GM19324 (cell line): ENCODE measurements around the gene DPAGT1.
"Not testable (repeated sequence)": the region's sequence is repeated elsewhere in the genome, so short reads cannot be mapped to it uniquely, and the experiment has no call there.

ENCODE experiments used
- ATAC-seq: cut with Tn5 transposase; IDR thresholded peaks from one replicate; pipeline ENCODE4 v1.9.1; 2021; ENCODE audit warnings: mild to moderate bottlenecking, moderate library complexity; ENCODE audit not compliant: unreplicated experiment, low FRiP score

The DPAGT1 gene

DNA sequence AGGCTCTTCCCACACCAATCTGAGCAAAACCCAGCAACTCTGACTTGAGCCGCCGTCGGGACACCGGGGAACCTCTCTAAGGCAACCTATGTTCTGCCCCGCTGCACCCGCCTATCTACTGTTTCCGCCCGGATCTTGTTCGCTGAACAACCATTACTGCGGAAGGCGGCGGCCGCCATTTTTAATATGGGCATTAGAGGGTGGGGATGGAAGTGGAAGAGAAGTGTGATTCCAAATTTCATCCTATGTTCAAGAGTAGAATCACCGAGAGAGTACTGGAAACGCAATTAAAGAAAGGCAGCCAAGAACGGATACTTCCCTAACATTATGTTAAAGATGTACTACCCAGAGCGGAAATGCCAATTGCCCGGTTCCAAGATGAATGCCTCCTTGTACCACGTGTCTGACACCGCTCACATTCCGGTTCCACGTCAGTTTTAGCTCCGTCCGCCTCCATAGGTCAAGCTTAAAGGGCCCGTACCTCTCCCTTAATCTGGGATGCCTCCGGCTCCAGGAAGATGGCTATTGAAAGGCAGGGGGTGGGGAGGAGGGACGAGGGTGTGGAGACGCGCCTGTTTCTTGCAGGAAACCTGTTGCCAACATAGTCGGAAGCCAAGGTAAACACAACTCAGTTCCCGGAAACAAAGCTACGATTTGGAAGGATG, at the start of gene DPAGT1:
TSS of gene DPAGT1 (minus strand) at position 95 of the 665 bp plus-strand sequence. CDS start 198 bp downstream, outside the sequence.
- ATAC-seq = peak; percentile 82

DNA sequence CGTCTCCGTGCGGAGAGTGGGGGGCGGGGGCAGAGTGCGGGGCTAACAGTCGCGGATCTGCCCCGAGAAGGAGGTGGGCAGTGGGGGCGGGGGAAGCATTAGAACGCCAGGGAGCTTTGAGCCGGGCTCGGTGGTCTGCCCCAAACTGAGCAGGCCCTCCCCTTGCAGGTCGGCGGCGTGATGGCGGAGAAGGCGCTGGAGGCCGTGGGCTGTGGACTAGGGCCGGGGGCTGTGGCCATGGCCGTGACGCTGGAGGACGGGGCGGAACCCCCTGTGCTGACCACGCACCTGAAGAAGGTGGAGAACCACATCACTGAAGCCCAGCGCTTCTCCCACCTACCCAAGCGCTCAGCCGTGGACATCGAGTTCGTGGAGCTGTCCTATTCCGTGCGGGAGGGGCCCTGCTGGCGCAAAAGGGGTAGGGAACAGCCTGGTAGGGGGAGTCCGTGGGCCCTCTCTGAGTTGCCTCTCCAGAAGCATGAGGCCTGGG, 48.2 kb upstream of the DPAGT1 start:
- no peak for ATAC-seq

DNA sequence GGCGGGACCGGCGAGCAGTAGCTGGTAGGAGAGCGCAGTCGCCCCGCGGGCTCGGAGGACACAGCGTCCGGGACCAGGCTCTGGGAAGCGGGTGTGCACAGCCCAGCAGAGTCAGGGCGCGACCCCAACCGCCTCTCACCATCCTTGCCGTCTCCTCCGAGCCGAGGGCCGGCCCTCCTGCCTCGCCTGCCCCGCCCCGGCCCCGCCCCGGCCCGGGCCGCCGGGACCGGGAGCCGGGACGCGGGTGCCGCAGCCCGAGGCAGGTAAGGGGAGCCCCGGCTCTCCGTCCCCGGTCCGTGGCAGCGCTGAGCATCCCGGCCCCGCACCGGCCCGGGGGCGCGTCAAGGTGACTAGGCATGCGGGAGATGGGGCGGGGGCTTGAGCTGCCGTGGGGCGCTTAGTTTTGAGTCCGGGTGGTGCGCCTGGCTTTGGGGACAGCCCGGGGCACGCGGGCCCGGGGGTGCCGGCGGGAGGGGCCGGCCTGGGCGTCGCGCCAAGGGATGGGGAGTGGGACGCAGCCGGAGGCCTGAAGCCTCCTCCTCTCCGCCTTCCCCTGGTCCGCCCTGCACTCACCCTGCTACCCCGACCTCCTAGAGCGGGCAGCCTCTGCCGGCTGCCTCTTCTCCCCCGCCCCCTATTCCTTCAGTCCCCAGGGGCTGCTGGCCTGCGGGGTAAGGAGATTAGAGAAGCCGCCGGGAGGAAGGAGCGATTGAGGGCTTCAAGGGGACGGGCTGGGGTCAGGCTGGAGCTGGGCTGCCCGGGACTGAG, 47.5 kb upstream of the DPAGT1 start, which contains the start of gene ABCG4:
TSS of gene ABCG4 (plus strand) at position 35 of the 768 bp plus-strand sequence. CDS start 914 bp downstream, outside the sequence.
- ATAC-seq = no peak

DNA sequence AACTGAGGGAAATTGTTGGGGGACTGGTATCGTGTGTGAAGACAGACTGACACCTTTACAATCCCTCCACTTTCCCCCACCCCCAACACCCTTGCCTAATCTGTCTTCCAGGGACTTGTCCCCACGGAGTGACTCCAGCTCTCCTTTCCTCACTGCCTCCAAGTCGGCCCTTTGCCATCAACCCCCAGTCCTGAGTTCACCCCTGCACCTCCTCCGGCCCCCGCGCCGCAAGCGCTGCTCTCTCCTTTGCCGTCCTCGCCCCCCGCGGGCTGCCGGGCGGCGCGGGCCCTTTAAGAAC, 47.0 kb upstream of the DPAGT1 start:
- no peak for ATAC-seq

DNA sequence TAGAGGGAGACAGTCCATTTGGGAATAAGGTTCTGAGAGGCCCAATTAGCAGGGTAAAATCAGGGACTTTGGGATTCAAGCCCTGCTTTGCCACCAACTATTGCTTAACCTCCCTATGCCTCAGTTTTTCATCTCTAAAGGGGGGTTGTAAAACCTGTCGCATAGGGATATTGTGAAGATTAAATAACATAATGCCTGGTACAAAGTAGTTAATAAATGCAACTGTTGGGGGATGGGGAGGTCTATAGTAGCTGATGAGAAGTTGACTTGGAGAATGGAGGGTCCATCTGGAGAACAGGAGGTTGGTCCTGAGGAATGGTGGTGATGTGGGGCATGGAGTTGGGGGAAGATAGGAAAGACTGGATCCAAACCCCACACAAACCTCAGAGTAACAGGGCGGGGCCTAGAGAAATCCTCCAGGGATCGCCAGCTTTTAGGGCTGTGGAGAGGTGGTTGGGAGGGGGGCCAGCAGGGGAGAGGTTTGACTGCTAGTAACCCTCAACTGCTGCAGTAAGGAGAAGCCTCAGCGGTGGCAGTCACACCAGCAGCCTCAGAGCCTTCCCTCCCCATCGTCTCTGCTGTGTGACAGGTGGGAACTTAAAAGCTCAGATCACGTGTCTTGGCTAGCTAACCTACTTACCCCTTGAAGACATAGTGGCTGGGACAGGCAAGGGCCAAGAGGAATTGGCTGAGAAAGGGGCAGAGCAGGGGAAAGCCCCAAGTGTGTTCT, 46.1 kb upstream of the DPAGT1 start:
- ATAC-seq = no peak

DNA sequence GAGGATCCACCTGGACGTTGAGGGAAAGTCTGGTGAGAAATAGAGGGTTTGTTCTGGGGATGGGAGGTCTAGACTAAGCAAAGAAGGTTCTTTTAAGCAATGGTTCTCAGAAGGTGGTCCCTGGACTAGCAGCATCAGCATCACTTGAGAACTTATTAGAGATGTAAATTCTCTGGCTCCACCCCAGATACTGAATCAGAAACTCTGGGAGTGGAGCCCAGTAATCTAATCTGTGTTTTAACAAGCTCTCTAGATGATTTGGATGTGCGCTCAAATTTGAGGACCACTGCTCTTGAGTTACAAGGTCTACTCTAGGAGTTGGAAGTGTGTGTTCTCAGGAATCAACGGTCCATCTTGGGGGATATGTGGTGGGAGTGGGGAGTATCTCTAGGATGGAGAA, 43.9 kb upstream of the DPAGT1 start:
- ATAC-seq = no peak

DNA sequence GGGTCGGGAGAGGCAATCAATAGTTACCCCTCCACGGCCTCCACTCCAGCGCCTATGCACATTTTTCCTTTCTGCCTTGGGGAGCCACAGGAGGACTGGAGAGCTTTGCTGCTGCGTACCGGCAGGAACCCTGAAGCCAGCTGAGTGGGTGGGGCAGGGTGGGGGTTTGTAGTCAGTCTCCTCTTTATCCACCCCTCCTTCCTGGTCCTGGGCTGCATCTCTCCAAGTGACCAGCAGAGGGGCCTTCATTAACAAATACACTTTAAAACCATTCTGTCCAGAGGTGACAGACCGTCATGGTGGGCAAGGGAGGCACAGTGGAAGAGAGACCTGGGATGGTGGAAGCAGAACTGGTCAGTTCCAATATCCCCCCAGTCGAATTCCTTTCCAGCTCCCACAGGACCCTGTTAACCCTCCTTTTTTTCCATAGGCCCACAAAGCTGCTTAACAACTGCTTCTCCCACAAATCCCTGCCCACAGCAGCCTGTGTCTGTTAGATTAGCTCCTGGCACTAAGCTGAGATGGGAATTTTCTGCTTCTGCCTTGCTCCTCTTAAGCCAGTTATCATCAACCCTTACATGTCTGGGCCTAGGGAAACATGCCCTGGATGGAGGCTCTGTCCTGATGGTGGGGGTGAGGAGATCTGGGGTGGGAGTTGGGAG, 43.3 kb upstream of the DPAGT1 start:
- ATAC-seq = no peak

DNA sequence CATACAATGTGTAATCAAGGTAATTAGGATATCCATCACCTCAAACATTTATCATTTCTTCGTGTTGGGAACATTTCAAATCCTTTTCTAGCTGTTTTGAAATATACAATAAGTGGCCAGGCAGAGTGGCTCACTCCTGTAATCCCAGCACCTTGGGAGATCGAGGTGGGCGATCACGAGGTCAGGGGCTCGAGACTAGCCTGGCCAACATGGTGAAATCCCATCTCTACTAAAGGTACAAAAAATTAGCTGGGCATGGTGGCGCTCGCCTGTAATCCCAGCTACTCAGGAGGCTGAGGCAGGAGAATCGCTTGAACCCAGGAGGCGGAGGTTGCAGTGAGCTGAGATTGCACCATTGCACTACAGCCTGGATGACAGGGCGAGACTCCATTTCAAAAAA, 37.6 kb upstream of the DPAGT1 start:
- ATAC-seq = not testable (repeated sequence)

DNA sequence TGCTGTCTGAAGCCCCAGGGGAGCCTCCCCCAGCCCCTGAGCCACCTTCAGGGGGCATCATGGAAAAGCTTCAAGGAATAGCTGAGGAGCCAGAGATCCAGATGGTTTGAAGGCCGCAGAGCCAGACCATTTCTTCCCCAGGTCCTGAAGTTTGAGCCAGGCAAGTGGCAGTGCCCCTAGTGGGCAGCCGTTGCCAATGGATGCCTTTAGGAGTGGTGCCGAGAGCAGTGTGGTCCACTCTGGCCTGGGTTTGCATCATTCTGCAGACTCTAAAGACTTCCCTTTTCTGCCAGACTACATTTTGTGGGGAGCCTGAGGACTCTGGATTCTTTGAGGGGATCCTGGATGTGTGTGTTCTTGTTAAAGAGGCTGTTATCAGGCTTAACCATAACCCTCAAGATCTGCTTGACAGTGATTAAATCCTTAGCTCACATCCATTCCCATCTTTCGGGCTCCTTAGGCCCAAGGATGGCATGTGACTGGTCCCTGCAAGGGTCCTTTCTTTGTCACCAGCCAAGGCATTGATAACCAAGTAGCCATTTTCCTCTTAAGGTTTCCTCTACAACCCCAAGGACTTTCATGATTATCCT, 32.8 kb upstream of the DPAGT1 start:
- ATAC-seq = no peak

DNA sequence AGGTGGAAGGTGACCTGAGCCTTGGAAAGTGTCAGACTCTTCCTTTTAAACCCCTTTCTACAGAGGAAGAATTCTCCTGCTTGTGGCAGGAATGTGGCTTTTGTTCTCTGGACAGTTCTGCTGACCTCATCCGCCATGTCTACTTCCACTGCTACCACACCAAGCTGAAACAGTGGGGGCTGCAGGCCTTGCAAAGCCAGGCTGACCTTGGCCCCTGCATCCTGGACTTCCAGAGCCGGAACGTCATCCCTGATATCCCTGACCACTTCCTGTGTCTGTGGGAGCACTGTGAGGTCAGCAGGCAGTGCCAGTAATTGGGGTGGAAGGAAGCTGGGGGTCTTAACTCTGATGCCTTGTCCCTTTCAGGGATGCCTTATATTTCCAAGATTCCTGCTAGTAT, 29.0 kb upstream of the DPAGT1 start:
- no peak for ATAC-seq

DNA sequence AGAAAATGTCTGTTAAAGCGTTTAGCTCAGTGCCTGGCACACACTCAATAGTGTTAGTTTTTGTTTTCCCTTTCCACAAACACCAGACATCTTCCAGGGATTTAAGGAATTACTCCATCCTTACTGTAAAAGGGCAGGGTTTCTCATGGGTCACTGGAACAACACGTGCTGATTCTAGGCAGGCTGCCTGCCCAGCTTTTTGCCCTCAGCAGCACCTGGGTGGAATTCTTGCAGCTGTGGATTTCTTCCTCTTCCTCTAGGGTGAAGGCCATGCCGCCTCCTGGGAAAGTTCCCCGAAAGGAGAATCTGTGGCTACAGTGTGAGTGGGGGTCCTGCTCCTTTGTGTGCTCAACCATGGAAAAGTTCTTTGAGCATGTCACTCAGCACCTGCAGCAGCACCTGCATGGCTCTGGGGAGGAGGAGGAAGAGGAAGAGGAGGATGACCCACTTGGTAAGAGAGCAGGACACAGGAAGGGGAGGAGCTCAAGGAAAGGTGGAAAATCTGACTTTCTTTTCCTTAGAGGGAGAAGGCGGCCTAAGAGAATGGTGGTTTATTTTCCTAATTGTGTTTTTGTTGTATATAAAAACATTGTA, 25.1 kb upstream of the DPAGT1 start:
- no peak for ATAC-seq

DNA sequence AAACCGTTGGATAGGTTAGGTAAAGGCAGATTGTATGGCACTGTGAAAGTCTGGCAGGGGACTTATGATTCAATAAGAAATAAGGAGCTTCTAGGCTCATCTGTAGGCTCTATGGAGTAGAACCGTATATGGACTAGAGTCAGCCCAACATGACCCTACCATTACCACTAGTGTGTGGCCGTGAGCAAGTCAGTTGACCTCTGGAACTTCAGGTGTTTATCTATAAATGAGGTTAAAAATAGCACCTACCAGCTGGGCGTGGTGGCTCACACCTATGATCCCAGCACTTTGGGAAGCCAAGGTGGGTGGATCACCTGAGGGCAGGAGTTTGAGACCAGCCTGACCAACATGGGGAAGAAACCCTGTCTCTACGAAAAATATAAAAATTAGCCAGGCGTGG, 24.2 kb upstream of the DPAGT1 start:
- no peak for ATAC-seq

DNA sequence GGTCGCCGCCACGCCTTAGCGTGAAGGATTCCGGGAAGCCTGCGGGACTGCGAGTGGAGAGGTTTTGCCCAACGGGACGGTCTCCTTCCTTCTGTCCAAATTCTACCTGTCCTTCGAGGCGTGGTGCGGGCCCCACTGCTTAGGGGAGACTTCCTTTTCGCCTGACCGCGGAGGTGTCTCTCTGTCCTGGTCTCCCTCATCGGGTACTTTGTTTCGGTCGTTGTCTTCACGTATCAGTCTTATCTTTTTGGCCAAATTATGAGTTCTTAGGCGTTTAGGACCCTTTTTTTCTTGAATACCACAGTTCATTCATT, 20.1 kb upstream of the DPAGT1 start:
- no peak for ATAC-seq

DNA sequence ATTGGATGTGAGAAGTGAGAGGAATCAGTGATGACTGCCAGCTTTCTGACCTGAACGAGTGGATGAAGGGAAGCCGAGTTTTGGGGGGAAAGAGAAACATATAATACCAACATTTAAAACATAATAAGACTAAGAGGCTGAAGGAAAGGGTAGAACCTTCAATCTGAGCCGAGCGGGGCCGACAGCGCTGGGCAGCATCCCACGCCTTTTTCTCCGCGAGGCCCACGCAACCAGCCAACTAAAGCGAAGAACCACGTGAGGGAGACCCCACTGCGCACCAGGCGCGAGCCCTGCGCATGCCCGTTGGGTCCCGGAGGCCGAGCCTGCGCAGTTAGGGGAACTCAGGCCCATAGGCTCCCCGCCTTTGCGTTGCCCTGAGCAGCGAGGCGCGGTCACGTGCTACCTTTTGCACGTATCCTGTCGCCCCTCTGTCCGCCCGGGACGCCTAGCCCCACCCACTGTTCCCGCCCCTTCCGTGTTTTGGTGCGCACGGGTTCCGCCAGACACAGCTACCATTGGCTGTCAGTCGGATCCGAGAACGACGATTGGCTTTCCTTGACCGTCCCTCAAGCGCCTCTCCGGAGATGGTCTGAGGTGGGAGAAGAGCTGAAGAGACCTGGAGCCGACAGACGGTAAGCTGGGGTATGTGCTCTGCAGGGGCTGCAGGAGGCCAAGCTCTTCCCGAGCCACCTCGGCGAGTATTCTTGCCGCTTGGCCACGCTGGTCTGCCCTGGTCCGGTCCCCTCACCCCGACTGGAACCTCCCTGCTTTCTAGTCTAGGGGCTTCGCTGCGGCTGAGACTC, 19.6 kb upstream of the DPAGT1 start, which contains the start of gene HINFP:
TSS of gene HINFP (plus strand) at position 573 of the 803 bp plus-strand sequence. CDS start 5,365 bp downstream, outside the sequence.
- peak; percentile 98 for ATAC-seq

DNA sequence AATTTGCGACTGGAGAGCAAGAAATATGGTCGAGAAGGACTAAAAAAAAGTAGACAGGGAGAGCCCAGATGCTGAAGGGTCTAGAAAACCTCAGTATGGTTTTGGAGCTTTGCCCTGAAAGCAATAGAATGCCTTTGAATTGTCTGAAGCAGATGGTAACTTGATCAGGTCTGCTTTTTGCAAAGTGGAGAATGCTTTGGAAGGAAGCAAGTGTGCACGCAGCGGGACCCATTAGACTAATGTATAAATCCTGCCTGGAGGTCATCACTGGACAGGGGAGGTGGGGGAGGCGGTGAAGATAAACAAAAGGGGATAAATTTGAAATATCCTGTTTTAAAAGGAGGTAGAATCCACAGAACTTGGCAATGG, 19.0 kb upstream of the DPAGT1 start:
- no peak for ATAC-seq

DNA sequence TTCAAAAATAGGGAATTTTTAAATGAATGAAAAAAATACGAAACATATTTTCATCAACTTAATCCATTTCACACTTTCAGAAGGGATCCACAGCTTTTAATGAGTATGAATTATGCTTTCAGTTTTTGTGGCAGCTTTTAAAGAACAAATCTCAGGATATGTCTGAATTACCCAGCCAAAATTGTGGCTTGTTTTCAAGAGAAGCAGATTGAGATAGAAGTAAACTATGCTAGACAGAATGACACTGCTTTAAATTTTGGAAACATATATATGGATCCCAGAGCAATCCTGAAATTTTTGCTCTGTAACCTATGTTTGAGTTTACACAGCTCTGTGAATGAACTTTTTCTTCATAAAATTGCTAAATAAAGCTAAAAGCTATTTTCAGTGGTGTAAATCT, 17.3 kb upstream of the DPAGT1 start:
- ATAC-seq = no peak

DNA sequence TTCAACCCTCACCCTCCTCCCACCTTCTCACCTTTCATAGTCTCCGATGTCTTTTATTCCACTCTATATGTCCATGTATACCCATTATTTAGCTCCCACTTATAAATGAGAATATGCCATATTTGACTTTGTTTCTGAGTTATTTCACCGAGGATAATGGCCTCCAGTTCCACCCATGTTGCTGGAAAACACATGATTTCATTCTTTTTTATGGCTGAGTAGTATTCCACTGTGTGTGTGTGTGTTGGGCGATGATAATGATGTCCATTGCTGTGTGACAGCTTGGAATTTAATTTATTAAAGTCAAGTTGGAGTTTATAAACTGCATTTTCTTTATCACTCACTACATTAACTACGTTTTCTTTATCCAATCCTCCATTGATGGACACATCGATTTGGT, 16.6 kb upstream of the DPAGT1 start:
- ATAC-seq = no peak

DNA sequence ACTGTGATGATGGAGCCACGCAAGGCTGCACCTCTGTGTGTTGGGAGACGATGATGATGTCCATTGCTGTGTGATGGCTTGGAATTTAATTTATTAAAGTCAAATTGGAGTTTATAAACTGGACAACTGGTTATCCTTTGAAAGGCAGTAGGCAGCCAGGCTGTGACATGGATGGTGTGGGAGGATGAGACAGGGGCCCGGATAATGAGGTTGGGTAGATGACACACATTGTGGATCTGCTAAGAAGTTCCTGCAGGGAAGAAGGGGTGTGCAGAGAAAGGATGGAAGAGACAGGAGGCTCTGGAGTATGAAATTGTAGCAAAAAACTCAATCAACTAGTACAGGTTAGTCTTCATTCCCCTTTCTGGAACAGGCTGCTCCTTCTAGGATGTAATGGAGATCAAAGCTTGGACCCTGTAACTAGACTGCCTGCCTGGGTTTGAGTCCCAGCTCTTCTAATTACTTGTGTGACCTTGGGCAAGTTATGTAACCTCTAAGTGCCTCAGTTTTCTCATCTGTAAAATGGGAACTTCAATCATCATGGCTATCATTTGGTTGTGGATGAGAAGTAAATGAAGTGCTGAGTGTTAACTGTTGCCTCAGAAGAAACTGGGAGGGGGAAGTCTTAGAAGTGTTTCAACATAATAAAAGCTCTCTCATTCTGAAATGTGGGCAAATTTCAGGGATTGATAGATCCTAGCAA, 15.5 kb upstream of the DPAGT1 start:
- no peak for ATAC-seq

DNA sequence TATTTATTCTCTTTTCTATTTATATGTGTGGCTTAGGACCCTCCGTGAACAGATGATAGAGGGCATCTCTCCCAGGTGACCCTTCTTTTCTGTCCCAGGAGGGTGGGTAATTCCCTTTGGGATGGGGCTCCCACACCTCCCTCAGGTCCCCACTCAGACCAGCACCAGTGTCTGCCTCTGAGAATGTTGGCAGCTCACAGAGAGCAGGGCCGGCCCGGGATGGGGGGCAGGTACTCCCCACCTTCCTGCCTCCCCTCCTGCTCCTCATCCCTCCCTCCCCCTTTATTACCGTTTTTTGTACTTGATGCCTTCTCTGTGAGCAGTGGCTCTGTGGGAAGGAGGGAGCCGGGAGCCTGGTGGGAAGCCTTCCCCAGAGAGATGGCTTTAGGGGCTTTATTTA, 14.9 kb upstream of the DPAGT1 start:
- no peak for ATAC-seq
